GM18868 (cell line): ENCODE measurements around the gene NTMT1.

Experiments used
- ATAC-seq: cut with Tn5 transposase; IDR thresholded peaks from one replicate; pipeline ENCODE4 v1.9.1; 2021; ENCODE audit warnings: mild to moderate bottlenecking, moderate library complexity; ENCODE audit not compliant: unreplicated experiment

Gene NTMT1

DNA sequence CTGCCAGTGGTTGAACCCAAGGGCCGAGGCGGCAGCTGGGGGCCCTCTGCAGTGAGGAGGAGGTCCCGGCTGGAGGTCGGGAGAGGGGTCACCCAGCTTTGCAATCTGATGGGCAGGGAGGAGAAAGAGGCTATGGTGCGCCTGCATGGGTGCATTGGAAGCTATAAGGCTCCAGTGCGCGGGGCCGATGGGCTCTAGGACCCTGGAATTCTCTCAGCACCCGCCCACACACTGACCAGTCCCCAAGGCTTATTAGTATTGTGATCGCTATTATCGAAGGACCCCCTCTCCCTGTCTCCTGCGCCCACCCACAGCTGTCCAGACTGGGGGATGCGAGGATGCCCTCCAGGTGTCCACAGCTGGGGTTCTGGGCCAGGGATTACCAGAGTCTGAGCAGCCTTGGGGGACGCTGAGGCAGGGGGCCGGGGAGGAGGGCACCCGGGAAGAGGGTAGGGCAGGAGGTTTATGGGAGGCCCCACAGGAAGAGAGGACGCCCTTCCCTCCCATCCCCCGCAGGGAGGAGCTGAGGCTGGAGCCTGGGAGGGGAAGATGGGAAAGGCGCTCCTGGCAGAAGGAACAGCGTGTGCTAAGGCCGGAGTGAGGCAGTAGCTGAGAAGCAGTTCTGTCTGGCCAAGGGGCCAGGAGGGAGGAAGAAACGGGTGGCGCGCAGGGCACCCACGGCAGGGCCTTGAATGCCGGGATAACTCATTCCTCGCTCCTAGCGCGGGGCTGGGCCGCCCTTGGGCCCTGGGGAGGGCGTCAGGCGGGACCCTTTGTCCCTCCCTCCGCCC is 29.2 kb upstream of the NTMT1 start:
- no peak for ATAC-seq

DNA sequence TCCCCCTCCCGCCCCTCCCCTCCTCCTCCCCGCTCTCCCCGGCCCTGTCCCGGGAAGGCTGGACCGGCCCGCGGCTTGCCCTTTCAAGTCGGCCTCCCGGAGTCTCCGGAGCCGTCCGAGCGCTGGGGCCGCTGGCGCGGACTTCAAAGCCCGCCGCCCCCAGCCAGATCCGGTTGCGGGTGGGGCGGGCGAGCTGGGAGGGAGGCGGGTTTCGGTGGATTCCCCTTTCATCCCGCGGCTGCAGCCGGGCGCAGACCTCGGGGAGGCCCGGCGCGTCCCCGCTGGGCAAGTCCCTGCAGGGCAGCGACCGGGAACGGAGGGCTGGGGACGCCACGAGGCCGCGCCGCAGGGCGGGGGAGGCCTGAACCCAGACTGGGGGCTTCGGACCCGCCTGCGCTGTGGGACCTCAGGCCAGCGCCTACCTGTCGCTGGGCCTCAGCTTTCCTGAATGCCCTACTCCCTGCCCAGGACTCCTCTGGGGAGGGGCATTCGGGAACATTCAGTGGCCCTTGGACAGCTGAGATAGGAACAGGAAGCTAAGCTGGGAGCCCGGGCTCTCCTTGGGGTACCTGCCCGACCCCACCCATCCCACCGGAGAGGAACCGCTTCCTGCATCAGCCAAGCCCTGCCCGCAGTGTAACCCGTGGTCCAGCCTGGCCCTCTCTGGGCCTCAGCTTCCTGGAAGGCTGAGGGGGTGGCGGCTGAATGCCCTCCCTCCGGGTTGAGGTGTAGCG is 28.4 kb upstream of the NTMT1 start:
- ATAC-seq: no peak

DNA sequence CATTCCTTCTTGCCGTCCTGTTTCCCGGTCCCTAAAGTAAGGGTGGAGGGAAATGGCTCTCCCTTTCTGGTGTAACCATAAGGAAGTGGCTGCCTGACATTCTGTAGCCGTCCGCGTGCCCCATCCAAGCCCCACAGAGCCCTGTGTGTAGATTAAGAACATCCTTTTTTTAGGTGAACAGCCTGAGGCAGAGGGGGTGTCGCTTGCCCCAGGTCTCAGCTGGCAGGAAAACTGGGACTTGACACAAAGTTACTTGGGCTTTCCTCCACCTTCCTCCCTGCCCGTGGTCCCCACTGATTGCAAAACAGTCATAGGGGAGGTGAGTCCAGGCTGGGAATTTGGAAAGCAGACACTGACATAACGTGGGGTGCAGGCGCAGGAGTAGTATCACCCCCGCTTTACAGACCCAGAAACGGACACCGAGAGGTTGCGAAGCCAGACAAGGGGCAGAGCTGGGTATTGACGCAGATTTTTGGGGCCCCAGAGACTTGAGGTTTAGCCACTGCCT is 27.8 kb upstream of the NTMT1 start:
- ATAC-seq: no peak

DNA sequence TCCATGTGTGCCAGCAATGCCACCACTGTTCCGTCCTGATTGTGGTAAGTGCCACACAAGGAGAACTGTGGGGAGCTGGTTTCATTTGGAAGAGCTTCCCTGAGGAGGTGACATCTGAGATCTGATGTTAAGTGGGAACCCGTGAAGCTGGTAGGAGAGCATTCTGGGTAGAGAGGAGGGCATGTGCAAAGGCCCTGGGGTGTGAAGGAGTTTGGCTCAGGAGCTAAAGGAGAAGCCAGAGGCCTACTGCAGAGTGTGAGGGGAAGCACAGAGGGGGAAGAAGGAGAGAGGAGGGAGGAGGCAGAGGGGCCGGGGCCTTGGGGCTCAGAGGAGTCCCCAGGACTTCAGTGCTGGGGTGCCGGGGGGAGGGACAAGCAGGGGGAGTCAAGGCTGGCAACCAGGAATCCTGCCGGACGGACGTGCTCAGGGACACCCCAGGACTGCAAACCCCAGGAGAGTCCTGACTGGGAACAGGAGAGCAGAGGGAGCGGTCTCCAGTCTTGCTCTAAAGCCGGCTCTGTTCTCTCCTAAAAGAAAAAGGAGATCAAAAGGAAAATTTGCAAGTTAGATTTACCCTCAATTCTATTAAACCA is 24.8 kb upstream of the NTMT1 start:
- no peak for ATAC-seq

DNA sequence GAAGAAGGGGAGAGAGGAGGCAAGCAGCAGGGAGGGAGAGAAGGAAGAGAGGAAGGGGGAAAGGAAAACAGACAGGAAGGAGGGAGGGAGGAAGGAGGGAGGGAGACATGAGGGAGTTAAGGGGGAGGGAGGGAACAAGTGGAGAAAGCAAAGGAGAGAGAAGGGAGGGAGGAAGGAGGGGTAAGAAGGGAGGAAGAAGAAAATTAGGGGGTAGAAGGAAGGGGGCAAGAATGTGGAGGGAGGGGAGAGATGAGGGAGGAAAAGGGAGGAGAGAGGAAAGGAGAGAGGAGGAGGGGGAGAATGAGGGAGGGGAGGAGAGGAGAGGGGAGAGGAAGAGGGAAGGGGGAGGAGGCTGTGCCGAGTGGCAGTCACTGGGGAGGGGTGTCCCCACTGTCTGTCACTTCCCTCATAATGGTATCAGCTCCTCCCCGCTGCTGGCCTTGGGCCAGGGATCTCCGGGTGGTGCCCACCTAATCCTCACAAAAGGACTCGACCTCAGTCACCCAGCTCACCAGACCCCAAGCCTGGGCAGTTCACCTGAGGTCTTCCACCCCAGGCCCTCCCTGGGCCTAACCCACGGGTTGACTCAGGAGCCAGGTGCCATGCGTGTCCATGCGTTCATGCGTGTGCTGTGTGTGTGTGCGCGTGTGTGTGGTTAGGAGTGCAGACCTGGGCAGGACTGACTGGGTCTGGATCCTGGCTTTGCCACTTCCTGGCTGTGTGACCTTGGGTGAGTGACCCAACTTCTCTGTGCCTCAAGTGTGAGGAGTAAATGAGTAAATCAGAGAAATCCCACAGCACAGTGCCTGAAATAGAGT is 23.2 kb upstream of the NTMT1 start:
- no peak for ATAC-seq

DNA sequence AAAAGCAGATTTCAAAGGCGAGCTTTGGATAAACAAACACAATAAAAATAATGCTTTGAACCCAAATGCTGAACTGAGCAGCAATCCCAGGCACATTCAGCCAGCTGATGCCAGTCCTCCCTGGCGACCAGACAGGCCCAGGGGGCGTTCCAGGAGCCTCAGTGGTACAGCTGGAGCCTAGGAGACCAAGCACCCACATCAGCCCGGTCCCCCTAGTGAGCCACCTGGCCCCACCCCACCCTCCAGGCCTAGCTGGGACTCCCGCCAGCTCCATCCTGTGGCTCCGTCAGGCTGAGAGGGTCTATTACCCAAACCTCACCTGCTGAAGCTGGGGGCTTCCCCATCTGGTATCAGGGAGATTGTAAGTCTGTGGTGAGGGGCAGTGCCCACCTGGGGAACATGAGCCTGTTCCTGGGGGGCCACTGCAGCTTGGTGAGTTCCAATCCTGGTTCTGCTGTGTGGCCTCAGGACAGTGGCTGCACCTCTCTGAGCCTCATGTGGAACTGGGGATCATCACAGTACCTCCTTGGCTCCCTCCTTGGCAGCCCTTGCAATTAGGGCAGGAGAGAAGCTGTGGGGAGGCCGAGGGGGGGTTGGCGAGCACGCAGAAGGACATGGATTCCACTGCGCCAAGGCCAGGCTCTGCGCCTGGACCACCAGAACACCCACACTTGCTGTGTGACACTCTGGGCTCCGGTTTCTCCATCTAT is 21.8 kb upstream of the NTMT1 start:
- ATAC-seq: no peak

DNA sequence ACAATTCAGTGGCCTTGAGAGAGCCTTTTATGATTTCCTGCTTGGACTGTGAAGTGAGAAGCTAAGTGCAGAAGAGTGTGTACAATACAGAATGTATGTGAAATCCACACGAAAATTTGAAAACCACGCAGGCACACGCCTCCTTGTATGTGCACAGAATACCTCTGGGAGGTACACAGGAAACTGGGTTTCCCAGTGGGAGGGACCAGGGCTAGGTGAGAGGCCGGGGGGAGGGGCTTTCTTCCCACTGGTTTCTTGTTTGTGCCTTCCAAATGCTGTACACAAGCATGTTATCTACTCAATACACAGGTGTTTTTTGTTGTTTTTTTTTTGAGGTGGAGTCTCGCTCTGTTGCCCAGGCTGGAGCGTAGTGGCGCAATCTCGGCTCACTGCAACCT is 21.2 kb upstream of the NTMT1 start:
- ATAC-seq: no peak

DNA sequence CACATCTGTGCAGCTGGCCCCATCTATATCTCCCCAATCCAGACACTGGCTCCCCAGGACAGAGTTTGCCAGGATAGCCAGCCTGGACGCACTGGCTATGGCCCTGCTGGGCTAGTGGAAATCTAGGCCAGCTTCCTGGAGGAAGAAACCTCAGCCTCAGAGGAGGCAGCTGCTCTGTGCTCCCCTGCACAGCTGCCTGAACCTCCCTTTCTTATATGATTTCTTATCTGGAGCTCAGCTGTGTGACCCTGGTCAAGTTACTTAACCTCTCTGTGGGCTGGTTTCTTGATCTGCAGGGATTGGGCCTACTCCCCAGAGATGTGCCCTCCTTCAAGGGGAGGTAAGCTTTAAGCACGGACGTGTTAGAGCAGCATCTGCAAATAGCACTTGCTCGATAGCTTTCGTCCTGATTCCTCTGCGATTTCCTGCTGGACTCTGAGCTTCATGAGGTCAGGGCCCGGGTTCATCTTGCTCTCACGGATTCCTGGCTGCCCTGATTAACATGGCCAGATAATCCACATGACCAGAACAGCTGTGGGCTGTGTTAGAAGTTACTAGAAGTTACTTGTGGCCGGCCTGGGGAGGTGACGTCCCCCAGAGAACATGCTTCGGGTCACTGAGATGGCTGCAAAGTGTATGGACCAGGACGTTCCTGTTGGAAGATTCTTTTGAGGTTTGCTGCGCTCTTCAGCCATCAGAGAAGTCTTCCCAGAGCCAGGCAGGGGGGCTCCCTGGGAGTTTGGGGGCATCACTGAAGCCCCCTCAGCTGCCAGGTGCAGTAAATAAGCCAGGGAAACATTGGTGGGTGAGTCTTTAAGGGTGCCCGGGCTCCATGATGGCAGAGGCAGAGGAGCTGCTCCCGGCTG is 19.6 kb upstream of the NTMT1 start:
- ATAC-seq: no peak

DNA sequence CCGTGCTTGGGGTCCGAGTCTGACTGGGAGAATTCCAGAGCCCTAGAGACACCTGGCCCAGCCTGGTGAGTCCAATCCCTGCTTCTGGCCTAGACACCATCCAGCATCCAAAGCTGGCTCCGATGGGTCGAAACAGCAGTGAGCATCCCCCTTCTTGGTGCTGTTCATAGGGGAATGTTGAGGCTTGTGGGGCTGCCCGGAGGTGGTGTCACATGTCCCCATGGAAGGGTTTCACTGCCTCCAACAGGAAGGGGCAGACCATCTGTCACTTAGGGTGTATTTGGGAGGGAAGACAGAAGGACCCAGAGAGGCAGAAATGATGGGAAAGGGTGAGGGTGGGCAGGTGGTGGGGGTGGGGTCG is 19.0 kb upstream of the NTMT1 start:
- ATAC-seq: no peak

DNA sequence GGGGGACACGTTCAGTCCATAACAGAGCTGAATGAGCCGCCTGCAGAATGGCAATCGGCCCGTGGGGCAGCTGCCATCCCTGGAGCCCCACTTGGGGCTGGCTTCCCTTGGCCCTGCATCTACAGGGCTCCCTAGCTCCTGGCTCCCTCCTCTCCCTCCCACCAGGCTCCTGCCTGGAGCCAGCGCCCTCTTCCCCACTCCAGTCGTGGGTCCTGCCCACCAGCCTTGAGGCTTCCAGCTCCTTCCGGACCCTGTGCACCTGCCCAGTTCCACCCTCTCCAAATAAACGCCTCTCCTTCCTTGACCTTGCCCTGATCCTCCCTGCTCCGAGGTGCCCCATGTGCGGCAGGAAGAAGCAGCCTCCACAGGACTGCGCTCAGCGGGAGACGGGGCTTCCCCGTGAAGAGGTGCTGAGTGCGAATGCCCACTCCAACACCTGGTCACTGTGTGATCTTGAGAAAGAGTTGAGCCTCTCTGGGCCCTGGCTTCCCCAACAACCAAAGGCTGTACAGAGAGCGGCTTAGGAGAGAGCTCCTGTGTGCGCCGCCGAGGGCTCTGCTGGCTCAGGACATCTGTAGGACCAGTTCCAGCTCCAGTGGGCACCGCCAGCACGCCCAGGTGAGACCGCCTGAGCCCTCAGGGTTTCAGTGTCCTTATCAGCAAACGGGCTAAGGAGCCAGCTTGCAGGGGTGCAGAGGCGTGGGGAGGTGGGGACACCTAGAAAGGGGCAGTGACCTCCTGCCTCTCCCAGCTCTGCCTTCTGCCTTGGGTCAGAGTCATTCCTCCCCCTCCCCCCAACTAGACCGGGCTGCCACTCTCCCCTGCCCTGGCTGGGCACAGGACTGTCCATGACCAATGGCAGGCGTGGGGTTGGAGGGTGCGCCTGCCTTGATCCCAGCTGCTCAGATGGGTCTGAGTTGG is 17.1 kb upstream of the NTMT1 start:
- ATAC-seq: no peak

DNA sequence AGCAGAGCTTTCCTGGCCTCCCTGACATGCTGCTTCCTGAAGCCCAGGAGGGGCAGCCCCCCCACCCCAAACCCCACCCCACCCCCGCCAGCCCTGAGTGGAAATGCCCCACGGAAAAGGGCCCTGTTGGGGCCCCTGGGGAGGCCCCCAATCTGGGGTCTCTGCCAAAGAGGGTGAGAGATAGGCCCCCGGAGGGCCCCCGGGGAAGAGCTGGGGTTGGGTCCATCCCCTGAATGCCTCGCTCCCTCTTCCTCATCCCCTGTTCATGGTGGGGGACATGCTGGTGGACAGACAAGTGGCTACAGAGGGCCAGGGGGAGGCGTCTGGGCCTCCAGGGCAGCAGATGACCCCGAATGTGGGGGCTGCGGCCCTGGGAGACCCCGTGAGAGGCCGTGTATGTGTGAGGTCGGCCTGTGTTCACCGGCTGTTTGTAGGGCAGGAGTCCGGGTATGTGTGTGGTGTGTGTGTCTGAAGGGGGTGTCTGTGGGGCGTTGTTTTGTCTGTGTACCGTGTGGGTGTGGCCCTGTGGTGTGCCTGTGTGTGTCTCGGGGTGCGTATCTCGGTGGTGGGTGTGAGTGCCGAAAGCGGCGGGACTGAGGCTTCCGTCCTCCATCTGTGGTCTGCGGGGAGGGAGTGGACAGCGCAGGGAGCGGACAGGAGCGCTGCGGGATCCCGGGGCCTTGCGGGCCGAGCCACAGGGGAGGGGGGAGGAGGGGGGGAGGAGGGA is 16.3 kb upstream of the NTMT1 start:
- no peak for ATAC-seq

DNA sequence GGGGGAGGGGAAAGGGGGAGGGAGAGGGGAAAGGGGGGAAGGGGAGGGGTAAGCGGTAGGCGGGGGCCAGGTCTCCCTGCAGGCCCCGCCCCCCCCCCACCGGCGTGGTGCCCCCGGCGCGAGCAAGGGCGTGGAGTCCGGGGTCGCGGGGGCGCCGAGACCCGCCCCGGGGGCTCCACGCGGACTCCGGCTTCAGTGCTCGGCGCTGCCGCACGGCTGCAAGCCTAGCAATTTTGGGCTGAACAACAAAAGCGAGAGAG is 15.8 kb upstream of the NTMT1 start:
- no peak for ATAC-seq

DNA sequence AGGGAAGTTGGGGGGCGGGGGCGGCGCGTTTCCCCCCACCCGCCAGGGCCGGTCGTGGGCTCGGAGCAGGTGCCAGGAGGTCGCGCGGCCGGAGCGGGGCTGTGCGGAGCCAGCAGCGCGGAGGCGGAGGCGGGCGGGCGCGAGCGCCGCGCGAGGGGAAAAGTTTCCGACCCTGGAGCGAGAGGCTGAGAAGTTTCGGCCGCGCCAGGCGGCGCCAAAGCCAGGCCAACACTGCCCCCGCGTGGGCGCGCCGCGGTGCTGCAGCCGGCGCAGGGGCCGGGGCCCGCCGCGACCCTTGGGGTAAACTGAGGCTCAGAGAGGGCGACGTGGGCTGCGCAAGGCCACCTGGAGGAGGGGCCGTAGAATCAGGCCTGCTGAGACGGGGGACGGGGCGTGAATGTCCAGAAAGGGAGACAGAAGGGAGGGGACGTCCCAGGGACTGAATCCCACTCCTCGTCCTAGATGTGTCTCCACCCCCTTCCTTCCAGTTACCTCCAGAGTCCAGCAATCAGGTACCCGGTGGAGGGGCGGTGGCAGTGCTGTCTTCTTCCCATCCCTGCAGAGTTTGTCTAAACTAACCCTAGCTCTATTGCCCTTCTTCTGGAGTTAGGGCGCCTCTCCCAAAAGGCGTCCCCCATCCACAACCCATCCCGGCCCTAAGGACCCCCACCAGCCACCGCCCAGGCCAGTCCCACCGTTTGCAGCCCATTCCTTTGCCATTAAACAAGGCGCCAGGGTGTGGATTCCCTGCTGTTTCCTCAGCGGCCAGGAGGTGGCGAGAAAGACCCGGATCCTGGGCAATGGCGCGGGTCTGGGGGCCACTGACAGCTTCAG is 15.3 kb upstream of the NTMT1 start:
- no peak for ATAC-seq

DNA sequence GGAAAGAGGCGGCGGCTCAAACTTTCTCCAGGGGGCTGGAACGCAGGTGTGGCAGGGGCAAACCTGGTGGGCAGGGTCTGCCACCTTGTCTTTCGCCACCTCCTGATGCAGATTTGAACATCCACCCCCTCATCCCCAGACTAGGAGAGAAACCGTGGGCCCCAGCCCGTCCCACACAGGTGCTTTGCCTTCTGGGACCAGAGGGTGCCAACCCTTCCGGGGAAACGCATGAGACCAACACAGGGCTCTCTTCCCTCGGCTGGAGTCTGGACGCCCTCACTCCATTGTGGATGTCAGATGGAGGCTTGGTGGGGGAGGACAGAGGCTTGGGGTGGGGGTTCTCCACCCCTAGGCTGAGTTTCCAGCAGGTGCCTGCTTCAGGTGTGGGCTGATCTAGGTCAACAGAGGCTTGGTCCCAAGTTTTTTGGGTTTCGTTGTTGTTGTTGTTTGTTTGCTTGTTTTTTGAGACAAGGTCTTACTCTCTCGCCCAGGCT is 14.6 kb upstream of the NTMT1 start:
- ATAC-seq: no peak

DNA sequence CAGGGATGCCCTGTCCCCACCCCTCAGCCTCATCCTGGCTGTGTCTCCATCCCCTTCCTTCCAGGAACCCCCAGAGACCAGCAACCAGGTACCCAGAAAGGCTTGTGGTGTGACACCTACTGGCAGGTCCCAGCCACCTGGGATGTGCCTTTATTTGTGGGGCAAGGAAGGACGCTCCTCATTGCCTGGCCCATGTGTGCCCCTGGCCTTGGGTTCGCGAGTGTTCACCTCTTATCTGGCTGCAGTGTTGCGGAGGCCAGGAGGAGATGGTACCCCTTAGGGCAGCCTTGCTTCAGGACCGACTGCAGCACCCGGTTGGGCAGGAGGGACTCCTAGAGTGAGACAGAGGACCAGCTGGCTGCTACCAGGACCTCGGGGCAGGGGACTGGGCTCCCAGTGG is 13.8 kb upstream of the NTMT1 start:
- no peak for ATAC-seq

DNA sequence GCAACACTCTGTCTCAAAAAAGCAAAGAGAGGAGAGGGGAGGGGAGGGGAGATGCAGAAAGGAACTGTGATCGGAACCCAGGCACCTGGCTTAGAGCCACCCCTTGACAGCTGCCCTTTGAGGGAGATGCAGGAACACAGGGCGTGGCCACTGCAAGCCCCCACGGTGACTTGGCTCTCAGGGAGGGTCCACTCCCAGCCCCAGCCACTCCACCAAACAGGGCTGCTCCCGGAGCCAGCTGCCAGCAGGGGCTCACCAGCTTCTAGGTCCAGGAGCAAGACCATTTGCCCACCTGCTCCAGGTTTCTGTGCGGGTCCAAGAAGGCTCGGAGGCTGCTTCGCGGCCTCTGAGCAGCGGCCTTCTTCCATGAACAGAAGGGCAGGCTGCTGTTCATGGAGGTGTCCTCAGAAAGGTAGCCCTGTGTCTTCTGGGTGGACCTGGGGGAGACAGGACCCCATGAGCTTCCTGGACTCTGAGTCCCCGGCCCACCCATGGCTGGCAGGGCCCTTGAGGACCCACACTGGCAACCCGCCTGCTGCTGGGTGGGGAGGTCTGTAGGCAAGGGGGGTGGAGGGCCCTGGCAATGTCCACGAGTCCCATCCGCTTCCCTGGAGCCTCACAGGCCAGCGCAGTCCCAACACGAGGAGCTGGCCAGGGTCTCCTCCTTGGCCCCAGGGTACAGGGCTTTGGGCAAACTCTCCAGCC is 13.0 kb upstream of the NTMT1 start:
- no peak for ATAC-seq
